Ovary (tissue), 3 donors: ENCODE results near the gene AMACR.

Experiments
- CTCF ChIP-seq, 3 donors: fragments of 450-650 bp in 2 of 3; fragments of 200-600 bp in 1 of 3; IDR thresholded peaks; one replicate each; pipeline versions ENCODE4 v1.5.1 to v1.8.0; 2016 to 2022; ENCODE audit warnings: antibody characterized with exemption in 3 of 3, mild to moderate bottlenecking in 1 of 3
- EP300 ChIP-seq: sonication (generic); formaldehyde crosslinking; IDR thresholded peaks from one replicate; pipeline ENCODE4 v1.6.1; 2017; ENCODE audit warnings: antibody characterized with exemption
- donor health status: DM: no; HTN: no; CAD: no.

DNA sequence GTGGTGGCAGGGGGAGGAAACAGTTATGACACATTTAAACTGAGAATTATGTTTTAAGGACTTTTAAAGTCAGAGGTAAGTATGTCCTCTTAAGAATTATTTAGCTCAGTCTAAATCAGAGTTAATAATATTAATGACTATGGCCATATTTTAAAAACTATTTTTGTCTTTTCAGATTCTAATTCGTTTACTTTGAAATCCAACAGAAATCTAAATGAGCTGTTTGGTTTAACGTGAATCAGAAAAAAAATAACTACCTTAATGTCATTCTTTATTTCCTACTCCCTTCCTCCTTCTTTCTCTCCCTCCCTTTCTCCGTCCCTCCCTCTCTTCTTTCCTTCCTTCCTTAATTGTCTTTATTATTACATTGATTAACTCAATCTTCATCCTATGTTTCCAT lies 20.5 kb upstream of the AMACR start:
- TF ChIP-seq CTCF (IDR thresholded peaks at IDR 0.05) (no peak), EP300 (no peak)
